ENCODE data around the gene FAAH2.

DNA sequence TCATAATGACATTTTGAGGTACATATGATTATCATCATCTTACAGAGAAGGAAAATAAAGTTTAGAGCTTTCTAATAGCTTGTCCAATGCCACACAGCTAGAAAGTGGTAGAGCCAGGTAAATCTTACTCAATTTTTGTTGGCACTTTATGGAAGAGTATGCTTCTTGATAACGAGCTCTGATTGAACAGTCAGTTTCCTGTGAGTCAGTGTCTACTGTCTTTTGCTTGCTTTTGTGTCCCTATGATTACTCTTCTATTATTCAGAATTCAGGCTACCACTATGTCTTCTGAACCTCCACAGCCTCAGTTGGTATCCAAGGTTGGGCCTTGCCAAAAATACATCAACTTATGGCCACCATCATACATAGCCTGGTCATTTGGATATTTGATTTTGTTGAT is 2.6 kb downstream of the FAAH2 start:
- TF ChIP-seq, protein P1, sequence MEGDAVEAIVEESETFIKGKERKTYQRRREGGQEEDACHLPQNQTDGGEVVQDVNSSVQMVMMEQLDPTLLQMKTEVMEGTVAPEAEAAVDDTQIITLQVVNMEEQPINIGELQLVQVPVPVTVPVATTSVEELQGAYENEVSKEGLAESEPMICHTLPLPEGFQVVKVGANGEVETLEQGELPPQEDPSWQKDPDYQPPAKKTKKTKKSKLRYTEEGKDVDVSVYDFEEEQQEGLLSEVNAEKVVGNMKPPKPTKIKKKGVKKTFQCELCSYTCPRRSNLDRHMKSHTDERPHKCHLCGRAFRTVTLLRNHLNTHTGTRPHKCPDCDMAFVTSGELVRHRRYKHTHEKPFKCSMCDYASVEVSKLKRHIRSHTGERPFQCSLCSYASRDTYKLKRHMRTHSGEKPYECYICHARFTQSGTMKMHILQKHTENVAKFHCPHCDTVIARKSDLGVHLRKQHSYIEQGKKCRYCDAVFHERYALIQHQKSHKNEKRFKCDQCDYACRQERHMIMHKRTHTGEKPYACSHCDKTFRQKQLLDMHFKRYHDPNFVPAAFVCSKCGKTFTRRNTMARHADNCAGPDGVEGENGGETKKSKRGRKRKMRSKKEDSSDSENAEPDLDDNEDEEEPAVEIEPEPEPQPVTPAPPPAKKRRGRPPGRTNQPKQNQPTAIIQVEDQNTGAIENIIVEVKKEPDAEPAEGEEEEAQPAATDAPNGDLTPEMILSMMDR (IDR thresholded peaks at IDR 0.05), result no peak
- no peak for TF ChIP-seq POLR2A (IDR thresholded peaks at IDR 0.05)
- no peak for TF ChIP-seq POLR2AphosphoS5 (IDR thresholded peaks at IDR 0.05)
- TF ChIP-seq EP300 (IDR thresholded peaks at IDR 0.05), result no peak
